NB4 (cell line): ENCODE results near the gene FBXO21.

Experiments used
- MYC ChIP-seq: IDR thresholded peaks from 2 replicates; pipeline ENCODE4 v1.6.1; 2011; ENCODE audit warnings: low read depth, low read length
- TF ChIP-seq, protein P1 (sequence below): IDR thresholded peaks from one replicate; pipeline ENCODE4 v1.5.1; 2012; ENCODE audit warnings: low read depth, low read length

DNA sequence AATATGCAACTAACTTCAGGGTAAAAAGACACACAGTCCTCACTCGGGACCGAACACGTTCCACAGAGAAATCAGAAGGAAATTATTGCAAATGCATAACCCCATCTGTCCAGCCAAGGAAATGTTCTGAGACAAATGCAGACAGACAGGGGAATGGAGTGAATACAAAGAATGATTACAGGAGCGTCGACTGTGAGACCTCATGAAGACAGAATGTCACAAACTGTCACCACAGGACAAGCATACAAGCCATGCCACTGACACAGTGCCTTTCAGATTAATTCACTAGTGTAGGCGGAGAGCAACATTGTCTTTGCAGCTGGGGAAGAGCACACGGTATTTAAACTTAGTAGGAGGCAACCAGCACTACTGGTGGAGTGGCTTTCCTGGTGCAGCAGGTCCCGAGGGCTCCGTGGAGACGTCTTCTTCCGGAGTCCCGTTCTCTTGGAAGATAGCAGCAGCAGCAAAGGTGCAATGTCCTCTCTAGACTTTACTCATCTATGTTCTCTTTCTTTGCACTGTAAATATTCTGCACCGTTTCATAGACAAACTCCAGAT, 44.6 kb downstream of the FBXO21 start:
- TF ChIP-seq, protein P1, sequence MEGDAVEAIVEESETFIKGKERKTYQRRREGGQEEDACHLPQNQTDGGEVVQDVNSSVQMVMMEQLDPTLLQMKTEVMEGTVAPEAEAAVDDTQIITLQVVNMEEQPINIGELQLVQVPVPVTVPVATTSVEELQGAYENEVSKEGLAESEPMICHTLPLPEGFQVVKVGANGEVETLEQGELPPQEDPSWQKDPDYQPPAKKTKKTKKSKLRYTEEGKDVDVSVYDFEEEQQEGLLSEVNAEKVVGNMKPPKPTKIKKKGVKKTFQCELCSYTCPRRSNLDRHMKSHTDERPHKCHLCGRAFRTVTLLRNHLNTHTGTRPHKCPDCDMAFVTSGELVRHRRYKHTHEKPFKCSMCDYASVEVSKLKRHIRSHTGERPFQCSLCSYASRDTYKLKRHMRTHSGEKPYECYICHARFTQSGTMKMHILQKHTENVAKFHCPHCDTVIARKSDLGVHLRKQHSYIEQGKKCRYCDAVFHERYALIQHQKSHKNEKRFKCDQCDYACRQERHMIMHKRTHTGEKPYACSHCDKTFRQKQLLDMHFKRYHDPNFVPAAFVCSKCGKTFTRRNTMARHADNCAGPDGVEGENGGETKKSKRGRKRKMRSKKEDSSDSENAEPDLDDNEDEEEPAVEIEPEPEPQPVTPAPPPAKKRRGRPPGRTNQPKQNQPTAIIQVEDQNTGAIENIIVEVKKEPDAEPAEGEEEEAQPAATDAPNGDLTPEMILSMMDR = no peak
- no peak for TF ChIP-seq MYC
